ENCODE results near the gene PAPPA.

Gene PAPPA

DNA sequence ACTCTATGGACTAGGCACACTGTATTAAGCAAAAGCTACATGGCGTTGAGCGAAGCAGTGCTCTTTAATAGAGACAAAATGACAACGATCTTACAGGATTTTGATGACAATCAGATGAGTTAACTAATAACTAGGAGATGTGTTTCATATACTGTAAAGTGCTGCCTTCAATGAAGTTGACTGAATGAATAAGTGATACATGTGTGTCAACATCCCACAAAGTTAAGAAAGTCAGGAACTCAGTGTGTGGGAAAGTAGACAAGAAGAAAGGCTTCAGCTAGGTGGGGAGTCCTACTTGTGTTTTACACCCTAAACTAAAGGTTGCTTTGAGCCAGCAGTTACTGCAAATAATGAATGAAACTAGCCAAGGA is 79.6 kb downstream of the PAPPA start:
- DNase-seq = no peak

DNA sequence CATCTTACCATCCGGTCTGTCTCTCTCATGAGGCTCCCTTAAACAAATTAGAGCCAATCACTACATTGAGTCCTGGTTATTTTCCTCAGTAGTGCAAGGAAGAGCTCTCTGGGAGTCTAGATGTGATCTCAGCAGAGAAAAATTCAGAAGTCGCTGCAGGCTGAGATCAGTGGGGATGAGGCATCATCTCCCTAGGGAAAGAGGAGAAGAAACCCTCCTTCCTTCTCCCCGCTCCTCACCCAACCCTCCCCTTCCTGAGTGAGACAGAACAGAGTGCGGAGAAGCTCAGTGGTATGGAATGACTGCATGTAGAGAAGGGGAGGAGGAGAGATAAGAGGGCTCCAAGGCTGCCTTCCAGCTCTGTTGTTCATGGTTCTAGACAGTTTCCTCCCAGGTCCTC is 80.5 kb downstream of the PAPPA start:
- DNase-seq = no peak

DNA sequence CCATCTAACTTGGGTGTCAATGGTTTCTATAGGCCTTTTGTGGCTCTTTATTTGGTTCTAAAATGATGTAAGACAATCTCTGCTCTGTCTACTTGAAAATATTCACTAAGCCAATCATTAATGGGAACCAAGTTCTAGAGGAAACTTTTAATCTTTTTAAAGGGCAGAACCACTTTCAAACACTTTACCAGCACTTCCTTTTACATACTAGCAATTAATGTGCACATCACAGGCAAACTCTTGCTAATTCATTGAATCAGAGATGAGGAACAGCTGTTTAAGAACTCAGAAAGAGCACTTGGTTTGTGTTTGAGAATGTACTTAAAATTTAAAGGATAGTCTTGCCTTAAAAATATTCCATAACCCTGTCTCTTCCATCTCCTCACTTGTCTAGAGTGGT is 83.4 kb downstream of the PAPPA start:
- DNase-seq = no peak

DNA sequence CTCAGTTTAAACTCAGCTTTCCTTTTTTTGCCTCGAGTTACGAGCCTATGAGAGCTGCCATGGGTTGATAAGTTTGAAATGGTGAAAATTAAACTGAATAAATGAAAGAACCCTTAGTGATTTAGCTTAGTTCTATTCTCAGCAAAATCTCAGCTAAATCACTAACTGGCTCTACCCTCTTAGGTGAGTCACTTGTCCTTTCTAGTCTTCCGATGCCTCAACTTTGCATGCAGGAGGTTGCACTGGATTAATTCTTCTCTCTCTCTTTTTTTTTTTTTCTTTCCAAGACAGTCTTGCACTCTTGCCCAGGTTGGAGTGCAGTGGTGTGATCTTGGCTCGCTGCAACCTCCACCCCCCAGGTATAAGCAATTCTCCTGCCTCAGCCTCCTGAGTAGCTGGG is 83.9 kb downstream of the PAPPA start:
- DNase-seq = no peak

DNA sequence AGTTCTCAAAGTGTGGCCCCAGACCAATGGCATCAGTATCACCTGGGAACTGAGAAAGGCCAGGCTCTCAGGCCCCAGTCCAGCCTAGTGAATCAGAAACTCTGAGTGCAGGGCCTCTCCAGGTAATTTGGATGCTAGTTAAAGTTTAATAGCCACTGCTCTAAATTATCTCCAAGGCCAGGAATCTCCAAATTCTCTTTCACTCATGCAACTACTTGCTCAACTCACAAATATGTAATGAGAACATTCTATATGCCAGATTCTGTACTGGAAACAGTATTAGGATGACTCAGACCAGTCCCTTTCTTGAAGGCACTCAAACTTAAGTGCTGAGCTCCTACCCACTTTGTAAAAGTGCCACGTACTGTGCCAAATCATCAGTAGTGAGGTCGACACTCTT is 84.6 kb downstream of the PAPPA start:
- no peak for DNase-seq

DNA sequence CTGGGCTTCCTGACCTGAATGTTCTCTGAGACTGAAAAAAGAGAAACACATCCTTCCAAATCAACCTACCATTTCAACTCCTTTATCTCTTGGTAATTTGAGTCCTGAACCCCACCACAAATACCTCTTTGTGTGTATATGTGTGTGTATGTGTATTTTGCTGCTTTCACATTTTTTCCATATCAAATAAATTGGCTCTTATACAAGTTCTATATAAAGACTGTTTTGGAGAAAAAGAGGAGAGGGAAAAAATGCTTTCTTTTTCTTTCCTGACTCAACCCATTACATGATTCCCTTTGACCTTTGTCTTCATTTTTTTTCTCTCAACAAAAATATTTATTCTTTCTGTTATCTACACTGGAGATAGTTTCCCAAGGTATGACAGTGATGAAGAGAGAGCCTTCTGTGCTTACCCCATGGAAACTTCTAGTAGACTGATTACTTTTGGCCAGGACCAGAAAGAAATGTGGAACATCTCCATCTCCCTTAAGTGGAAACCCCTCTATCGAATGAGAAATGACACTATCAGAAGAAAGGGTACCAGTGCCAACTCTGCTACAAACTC is 85.3 kb downstream of the PAPPA start:
- DNase-seq = no peak

DNA sequence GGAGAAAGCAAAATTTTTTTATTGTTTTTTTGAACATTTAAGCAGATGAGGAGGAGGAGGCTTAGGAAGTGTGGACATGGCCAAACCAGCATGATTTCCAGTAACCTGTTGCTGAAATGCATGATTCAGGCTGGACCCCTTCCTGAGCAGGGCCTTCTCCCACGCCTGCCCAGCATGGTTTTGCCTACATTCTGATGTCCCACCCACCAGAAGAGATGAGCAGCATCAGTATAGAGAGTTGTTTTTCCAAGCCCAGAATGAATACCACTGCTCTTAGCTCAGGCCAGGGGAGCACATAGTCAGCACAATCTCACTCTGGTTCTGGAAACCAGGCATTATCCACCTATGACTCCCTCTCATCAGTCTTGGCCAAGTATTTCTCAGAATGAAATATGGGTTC is 90.1 kb downstream of the PAPPA start:
- DNase-seq = no peak

DNA sequence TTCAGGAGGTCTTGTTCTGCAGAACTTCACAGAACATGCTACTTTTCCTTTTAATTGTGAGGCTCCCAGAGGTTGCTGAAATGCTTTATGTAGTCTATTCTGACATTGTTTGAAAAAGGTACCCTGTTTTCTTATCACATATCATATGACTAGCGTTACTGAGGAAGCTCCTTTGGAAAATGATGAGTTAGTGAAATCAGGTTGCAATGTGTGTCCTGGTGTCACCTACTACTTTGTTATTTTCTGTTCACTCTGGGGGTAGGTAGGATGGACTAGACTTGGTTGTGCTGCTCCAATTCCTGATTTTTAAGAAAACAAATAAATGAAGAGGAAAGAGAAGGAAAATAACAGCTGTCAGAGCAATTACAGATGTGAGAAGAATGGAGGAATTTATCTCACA is 93.7 kb downstream of the PAPPA start:
- no peak for DNase-seq

DNA sequence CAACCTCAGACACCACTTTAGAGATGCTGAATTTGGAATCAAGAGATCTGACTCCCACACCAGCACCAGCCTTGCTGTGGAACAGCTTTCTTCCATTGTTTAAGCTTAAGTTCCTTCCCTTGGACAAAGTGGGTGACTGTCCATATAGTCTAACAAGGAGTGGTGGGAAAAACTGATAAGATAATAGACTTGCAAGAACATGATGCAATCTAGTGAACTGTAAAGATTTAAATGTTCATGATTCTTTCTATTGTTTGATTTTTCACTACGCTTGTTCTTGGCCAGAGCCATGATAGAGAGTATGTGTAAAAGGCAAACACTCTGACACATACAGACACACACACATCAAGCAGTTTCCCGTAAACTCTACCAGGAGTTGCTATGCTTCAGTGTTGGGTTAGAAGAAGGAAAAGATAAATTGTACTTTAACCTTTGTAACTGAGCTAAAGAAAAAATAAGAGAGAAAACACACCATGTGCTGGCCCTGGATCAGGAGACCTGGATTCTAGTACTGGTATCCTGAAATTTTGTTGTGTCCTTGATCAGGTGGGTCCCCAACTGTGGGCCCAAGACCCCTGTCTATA is 94.3 kb downstream of the PAPPA start:
- no peak for DNase-seq

DNA sequence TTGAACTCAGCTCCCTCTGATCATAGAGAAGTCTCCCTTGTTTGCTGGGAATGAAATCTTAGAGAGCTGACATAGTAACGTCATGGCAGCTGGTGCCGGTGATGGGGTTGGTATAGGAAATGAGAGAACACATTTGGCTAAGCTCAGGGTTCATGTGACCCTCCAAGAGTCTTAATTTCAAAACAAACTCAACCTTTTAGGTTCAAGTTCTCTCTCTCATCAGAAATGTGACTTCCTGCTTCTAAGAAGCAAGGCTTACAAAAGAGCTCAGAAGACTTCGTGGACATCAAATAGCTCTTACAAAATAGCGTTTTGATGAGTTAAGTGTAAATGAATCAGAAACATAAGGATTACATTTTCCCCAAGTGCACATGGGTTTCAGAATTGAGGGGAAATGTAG is 97.3 kb downstream of the PAPPA start:
- DNase-seq = no peak

DNA sequence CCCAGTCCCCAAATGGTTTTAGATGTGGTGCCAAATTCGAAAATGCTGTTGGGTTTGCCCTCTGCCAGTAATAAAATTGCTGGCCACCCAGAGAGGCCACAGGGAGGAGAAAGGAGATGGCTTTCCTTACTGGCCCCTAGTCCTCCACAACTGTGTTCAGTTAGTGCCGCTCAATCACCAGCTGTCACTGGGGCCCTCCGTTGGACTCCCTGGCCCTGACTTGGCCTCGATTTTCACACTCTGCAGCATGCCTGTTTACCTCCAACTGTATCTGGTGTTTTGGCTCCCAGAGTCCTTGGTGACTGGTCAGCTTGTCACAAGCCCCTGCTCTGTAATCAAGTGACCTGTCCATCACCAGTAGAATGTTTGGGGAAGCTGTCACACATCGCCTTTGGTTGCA is 97.8 kb downstream of the PAPPA start:
- DNase-seq = no peak

DNA sequence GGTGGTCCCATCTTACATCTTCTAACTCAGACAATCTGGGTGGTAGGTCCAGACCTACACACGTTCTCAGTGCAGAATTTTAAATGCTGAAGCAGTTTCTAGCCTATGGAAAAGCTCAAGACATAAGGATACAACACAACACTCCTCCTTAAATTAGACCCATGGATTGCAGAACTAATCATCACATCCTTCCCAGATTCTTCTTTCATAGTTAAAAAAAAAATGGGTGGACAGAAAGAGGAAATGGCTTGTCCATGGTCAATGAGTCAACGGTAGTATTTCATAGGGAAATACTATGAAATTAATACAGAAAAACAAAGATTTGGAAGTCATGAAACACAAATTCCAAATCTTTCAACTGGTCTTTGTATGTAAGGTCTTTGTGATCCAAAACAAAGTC is 106.9 kb downstream of the PAPPA start:
- DNase-seq = no peak

DNA sequence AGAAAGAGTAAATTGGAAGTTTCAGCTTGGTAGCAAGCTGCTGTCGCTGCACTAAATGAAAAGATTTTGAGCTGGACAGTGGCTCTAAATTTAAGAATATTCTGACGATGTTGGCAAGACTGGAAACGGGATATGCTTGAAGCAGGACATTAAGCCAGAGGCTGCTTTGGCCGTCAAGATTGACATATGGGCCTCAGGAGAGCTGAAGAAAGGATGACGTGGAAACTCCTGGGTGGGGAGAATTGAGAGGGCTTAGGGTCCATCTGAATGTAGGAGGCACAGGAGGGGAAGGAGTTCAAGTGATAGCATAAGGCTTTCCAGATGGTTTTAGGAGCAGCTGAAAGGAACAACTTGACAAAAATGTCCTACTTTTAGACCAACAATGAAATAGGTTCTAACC is 108.9 kb downstream of the PAPPA start:
- DNase-seq = no peak

DNA sequence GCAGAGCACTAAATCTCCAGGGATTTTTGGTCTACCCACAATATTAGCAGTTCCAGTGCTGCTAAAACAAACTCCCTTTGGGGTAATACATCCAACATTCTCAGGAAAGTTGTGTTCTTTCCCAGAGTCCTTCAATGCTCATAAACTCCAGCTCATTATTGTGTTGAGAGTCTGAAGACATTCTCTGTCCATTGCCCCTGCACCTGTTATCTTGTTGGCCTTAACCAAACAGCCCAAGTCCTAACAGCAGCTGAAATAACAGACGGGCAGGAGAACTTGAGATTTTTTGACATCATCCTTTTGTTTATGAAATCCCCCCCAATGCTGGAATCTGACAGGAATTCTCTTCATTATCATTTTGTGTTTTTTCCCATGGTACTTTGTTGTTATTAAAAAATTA is 110.8 kb downstream of the PAPPA start:
- no peak for DNase-seq

DNA sequence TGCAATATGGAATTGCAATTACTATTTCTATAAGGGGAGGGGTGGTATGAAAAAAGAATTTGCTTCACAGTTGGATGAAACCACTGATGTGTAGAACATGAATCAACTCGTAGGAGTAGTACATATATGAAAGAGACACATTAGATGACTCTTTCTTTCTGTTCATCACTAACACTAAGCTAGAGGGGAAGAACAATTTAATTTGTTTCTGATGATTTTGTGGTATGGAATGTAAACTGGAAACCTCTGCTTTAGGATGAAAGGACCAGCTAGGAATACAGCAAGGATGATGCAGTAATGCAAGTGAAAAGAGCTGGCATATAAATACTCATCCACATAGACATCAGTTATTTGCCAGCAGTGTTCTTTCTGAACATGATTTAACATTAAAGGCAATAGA is 113.4 kb downstream of the PAPPA start:
- no peak for DNase-seq

DNA sequence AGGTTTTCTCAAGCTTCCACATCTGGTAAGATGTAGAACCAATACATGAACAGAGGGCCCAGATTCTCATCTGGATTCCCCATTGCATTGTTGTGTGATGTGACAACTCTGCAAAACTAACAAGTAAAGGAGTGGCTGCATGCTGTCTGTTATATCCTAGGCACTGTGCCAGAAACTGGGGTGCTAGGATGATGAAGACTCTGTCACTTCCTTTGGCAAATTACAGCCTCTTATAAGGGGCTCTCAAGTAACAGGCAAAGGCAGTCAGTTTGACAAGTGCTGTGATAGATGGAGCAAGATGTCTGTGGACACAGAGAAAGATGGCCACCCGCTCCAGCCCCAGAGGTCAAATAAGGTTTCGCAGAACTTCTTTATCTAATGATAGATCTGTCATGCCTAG is 115.7 kb downstream of the PAPPA start:
- no peak for DNase-seq

DNA sequence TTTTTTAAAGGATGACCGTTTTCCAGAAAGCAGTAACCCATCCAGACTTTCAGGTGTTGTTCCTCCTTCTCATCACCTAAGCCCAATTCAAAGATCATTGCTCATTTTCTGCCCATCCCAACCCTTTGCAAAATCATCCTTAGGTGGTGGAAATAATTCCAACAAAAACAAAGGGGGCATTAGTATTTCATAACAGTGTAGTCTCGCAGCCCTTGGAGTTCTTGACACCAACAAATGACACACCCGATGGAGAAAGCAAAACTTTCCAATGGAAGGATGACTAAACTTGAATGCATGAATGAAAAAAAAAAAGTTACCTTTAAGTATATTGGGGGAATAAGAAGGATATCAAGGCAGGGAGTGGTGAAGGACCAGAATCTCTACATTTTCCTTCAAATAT is 117.0 kb downstream of the PAPPA start:
- no peak for DNase-seq

DNA sequence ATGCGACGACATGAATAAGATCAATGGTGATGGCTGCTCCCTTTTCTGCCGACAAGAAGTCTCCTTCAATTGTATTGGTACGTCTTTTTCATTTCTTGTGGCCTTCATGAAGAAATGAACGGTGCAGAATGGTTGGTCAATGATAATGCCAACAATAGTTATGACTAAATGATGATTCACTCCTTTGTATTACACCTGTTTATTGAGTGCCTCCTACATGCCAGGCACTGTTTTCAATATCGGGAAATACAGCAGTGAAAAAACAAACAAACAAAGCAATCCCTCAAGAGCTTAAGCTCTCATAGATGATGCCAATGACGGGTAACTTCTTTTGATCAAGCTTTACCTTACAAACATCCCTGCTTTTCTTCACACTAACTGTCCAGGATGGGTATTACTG is 117.7 kb downstream of the PAPPA start:
- DNase-seq = no peak

DNA sequence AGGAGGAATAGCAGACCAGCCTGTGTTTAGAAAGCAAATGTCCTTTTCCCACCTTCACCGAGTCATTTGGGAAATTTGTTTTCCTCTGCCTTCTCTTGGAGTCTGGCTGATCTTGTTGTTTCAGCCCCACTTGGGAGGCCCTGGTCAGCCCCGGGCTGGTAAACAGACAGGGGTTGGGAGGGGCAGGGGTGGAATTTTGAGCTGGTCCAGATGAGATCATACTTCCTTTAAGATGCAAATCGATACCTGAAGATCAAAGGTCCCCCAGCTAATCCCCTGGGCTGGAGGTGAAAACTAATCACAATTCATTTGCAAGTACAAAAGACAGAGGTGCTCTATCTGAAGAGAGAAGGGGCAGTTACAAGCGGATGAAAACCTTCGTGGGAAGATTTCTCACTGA is 118.4 kb downstream of the PAPPA start:
- DNase-seq = no peak

DNA sequence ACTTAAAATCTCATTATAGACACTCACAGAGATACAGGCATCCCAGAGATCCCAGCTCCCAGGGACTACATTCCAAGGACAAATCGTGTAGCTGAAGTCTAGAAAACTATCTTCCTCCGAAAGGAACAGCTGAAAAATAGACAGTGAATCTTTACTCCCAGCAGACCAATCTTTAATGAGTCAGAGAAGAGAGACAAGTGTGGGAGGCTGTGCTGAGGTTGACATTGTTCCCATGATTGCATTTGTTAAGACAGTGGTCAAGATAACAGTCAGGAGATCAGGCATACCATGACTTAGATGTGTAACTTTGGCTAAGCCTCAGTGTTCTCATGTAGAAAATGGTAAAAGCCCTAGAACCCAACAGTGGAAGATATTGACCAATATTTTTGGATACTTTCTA is 120.7 kb downstream of the PAPPA start:
- no peak for DNase-seq

DNA sequence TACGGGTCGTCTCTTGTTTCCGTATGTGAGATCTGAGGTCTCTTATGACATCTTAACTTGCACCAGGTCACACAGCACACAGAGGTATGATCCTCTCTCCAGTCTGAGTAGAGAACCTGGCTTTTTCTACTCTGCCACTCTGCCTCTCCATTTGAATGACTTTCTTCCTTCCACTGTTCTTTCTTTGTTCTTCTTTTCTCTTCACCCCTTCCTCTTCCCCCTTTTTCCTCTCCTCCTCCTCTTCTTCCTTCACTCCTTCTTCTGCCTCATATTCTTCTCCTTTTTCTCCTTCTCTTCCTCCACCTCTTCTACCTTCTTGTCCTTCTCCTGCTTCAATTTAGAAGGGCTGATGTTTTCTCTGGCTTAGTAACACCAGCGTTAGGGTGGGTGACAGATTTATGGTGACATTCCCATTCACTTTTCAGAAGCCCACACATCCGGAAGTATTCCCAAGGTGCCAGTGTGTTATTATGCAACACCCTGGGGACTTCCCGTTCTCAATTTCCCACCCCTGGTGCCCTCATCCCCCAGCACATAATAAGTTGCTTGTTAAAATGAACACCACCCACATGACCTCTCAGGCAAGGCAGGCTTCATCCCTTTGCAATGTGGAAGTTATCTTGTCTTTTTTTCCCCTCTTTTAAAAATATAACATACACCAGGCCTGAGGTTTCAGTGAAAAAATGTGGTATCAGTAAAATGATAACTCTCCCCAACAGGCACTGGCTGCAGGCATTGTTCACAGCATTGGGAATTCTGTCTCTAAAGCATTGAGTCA is 122.0 kb downstream of the PAPPA start:
- no peak for DNase-seq

DNA sequence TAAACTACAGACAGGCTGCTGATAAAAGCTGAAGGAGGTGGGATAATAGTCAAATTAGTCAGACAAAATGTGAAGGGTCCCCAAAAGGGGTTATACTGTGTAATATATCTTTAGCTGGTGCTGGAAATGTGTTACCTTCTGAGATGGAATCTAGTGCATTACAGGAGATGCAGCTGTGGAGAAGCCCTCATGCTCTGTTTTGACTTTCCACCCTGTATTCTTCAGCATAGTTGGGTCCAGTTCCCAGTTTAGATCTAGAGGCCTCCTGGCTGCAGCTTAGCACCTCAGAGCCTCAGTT is 122.6 kb downstream of the PAPPA start:
- no peak for DNase-seq

DNA sequence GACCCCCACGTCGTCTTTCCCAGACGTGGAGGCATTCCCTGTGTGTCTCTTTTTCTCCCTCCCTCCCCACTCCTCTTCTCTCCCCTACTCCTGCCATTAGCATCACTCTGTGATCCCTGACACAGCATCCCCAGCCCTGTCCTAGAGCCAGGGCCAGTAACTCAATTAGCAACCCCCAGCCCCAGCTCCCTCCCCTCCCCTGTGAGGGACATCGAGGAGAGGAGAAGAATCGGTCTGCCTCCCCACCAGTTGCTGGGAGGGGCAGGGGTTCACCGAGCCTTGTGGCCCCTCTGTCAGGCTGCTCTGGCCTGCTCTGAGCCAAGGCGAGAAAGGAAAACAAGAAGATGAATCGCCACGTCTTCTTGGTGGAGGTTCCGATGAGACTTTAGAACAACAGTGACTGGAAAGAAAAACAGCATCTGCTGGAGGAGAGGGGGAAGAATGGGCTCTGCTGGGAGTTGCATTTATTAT is 123.1 kb downstream of the PAPPA start:
- DNase-seq = no peak

DNA sequence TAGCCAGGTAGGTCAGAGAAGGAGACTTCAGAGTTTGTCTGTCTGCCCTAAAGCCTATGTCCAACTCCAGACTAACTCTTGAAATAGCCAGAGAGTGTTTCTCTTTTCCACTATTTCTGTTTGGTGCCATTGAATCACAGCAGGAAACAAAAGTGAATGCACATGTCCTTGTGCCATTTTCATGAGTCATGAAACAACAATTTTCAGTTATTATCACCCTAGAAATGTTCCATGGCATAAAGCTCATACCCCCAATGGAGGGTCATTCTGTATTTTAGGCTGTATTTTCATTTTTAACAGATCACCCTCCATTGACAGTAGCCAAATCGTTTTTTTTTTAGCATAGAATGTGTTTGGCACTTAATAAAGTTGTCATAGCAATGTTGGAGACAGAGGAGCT is 124.7 kb downstream of the PAPPA start:
- DNase-seq = no peak

DNA sequence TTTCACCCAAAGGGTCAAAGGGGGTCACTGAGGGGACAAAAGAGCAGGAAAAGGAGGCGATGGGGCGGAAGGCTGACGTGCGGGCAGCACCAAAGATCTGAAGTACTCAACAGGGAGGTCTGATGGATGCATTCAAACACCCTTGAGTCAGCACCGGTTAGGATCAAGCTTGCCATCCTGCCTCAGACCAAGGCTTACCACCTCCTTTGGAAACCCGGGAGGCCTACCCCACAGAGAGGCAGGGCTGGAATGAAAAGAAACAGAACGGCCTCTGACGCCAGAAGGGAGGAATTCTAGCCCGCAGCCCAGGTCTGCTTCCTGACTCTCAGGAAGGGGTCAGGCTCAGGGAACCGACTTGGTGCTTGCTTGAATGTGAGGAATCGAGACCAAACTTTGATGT is 125.6 kb downstream of the PAPPA start:
- DNase-seq = no peak
